Activated CD8-positive, alpha-beta memory T cell treated with anti-CD3 and anti-CD28 coated beads, Interleukin-2, amount 50 U/mL, for 24 hours (primary cell): Measurements from ENCODE around the gene PRDM15.

Experiments used
- DNase-seq: peaks from one replicate; pipeline ENCODE4 v3.0.0-alpha.2; 2020; ENCODE audit errors: extremely low read depth

PRDM15 gene

GRCh38 chr21:41886328-41886727, 7.2 kb upstream of the PRDM15 start:
- DNase-seq = no peak

DNA sequence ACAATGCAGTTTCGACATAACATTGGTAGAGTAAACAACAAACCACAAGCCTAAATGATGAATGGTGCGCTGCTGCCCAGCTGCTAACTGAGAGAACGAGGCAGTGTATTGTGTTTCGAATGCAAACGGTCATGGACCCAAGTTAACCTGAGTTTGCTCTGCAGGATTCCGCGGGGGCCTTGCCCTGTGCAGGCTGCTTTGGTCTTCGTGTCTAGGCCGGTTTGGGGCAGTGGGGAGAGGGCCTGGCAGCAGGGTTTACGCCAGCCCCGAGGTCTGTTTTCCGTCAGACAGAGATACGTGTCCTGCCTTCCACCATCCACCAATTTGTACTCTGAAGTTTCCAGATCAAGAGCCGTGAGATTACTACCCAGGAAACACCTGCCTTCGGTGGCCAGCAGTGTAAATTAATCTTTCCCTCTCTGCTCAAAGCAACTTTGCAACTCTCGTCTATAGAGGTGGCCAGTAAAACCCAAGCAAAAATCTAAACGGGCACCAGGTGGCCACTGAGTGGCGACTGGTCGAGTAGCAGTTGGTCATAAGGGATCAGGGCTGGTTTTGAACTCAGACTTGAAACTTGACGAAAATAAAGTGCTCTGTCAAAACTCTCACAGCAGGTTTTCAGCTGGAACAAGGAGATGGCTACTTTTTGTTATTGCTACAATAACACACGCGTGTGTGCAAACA, 6.3 kb upstream of the PRDM15 start:
- DNase-seq = no peak

- no peak for DNase-seq
These were observed 5.4 kb upstream of the PRDM15 start for GRCh38 chr21:41884501-41885030.

GRCh38 chr21:41883582-41883981, 4.4 kb upstream of the PRDM15 start:
- DNase-seq = no peak

DNA sequence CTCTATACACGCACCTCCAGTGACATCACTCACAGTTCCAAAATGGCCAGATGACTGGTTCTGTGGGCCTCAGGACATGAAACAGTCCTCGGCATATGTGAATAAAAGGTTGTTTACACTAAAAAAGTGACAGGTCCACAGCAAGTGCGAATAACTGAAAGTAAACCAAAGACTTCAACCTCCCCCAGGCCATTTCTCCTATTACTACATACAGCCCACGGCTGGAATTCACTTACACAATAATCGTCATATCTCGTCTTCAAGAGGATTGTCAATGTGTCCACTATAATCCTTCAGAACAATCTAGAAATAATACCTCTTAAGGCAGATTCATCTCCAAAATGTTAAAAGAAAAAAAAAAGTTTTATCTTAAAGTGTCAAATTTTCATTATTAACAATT, 1.9 kb upstream of the PRDM15 start:
- DNase-seq = no peak

DNA sequence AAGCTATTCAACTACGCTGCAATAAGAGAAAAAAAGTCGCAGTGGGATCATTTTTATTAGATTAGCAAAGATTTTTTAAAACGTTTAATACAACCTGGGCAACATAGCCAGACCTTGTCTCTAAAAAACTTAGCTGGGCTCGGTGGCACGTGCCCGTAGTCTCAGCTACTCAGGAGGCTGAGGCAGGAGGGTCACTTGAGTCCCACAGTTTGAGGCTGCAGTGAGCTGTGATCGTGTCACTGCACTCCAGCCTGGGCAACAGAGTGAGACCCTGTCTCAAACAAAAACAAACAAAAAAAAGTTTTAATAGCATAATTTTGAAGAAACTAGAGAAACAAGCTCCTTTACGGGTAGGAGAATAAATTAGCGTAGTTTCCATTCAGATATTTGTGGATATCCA, 1.0 kb upstream of the PRDM15 start:
- no peak for DNase-seq

DNA sequence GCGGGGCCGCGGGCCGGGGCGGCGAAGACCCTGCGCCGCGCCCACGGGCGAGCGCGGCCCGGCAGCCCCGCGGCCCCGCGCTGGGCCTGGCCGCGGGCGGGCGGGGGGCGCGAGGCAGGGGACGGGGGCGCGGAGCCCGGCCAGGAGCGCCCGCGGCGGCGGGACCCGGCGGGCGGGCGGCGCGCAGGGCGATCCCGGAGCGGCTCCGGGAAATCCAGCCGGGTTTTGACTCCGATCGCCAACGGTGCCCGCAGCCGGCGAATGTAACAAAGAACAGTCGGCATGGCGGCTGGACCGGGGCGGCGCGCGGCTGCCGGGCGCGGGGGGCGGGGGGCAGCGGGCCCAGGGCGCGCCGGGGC, 334 bp downstream of the PRDM15 start:
- DNase-seq = peak; percentile 46

DNA sequence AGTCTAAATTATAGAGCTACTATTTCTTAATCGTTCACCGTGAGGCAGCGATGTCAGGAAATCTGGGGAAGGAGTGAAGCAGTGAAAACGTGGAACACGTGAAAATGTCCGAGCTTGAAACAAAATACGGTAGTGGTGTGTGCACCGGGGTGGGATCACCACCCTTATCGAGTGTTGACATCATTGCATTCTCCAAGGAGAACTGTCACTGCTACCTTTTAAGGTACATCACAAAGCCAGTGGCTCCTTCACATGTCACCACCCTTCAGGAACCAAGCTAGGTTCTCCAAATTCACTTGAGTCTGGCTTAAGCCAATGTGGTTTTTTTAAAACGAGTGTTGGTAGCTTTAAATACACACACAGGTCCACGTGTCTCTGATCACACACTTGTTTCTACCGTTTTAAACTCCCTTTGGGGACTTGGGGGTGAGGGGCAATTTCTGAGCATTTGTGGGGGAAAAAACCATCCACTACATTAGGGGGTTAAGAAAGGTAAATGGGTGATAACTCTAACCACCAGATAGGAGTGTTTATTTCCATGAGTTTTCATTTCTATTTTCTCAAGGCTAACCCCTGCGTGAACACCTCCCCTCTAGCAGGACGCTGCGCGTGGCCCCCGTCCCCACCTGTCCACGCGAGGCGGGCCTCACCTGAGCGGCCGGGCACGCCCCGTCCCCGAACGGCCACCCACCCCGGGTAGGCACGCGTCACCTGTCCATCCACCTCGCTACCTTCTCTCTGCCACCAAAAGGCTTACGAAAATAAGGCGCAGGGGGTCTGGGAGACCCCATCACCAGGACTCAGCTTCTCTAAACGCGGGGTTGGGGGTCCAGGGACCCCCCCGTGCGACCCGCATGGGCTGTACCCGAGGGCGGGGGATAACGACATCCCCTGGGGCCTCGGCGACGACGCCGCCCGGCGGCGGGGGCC, 978 bp downstream of the PRDM15 start:
- DNase-seq = no peak

GRCh38 chr21:41876928-41877652, 2.1 kb downstream of the PRDM15 start:
- no peak for DNase-seq

- DNase-seq = no peak
These were observed 2.7 kb downstream of the PRDM15 start for GRCh38 chr21:41876396-41876795.

- DNase-seq = no peak
These were observed 4.1 kb downstream of the PRDM15 start for GRCh38 chr21:41875086-41875485.

DNA sequence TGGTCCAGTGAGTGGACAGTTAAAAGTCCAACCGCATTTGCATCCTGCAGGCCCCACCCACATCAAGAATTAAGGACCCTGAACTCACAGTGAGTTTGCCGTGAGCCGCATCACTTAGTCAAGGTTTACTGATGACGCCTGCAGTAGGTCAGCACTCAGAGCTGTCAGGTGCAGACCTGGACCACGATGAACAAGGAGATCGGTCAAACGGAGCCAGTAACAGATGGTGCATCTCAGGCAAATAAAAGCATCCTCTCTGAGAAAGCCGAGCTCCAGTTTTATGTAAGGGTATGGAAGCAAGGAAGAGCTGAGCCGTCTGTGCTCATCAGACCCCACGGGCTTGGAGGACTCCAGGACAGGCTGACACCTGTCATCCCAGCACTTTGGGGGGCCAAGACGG, 4.5 kb downstream of the PRDM15 start:
- no peak for DNase-seq

DNA sequence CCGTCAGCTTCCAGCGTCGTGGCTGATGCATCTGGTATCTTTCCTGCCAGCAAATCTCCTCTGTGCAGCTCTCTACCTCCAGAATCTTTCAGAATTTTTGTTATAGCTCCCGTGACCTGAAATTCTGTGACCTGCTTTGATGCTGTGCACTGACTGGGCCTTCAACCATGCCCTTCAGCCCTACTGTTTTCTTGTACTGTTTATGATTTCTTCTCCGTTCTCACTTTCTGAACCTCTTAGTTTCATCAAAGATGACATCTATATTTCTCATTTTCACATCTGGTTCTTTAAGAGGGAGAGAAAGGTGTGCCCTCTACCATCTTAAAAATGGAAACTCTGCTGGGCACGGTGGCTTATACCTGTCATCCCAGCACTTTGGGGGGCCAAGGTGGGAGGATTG, 5.7 kb downstream of the PRDM15 start:
- no peak for DNase-seq

- no peak for DNase-seq
These were observed 6.1 kb downstream of the PRDM15 start for GRCh38 chr21:41873005-41873404.

DNA sequence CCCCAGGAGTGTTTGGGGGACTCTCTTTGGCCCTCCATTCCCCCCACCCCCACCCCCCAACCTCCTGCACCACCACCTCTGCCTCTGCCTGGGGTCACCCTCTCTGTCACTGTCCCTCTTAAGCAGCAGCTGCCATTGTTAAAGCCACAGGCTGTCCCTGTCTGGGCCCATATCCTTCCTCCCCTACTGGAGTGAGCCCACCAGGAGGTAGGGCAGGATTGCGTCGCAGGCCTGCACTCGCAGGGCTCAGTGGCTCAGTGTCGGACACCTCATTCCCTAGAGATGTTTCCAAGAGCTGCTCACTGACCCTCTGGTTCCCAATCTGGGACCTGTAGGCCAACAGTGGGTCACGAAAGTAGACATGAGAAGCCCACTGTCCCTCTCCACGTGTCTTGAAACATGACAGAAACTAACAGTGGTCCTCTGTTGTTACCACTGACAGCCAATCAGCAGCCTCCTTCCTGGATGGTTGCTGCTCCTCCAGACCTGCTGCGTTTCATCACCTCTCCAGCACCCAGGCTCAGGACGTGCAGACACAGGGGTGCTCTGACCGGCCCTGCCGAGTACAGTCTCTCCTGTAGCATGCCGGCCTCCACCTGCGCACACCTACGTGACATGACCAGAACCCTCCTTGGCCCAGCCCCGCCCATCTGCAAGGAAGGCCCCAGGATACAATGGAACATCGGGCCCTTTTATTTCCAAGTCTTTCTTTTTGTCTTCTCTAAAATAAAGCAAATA, 7.7 kb downstream of the PRDM15 start:
- DNase-seq = no peak

DNA sequence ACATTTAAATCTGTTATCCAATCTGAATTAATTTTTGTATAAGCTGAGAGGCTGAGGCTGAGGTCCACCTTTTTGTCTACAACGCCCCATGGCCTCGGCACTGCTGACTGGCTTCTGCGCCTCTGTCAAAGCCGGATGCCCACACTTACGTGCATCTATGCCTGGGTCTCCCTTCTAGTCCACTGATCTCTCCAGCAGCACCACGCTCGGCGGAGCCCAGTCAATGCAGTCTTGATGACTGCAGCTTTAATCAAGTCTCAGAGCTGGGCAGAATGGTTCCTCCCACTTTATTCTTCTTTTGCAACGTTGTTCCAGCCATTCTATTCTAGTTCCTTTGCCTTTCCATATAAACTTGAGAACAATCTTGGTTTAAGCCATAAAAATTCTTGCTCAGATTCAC, 9.4 kb downstream of the PRDM15 start:
- DNase-seq = no peak

DNA sequence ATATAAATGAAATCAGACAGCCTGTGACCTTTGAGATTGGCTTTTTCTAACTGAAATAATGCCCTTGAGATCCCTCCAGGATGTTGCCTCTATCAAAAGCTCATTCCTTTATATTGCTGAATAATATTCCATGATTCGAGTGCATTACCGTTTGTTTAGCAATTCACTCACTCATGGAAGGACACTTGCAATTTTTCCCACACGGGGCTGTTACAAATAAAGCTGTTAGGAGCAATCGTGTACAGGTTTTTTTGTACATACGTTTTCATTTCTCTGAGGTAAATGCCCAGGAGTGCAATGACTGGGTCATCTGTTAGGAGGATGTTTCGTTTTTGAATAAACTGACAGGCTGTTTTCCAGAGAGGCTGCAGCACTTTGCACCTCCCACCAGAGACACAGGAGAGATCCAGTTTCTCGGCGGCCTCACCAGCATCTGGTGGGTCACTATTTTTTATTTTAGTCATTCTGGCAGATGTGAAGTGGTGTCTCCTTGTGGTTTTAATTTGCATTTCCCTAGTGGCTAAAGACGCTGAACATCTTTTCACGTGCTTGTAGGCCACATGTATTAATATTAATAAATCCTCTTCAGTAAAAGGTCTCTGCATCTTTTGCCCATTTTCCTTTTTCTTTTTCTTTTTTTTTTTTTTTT, 11.0 kb downstream of the PRDM15 start:
- DNase-seq = no peak

- DNase-seq = no peak
These were observed 11.8 kb downstream of the PRDM15 start for GRCh38 chr21:41867313-41867712.

DNA sequence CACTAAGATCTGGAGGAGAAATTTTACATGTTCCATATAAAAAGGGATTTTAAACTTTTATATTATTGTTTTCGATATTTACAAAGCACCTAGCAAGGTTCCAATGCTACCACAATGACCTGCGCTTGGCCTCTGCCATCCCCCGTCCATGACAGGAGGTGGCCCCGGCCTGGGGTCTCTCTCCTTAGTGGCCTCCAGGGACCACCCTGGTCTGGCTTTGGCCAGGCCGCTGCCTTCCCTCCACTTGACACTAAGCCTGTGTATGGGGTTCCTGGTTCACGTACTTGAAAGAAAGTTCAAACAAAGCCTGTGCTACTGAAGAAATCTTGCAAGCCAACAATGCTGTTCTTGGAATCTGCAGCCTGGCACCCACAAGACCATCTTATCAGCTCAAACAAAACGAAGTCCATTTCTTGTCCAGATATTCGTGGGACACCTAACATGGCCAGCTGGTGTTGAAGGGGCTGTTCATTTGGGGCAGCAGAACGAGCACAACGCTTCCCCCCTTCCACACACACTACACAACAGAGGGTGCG, 12.8 kb downstream of the PRDM15 start:
- no peak for DNase-seq

- no peak for DNase-seq
These were observed 14.0 kb downstream of the PRDM15 start for GRCh38 chr21:41865002-41865777.
